ENCODE data around the gene SVEP1.

SVEP1 gene

DNA sequence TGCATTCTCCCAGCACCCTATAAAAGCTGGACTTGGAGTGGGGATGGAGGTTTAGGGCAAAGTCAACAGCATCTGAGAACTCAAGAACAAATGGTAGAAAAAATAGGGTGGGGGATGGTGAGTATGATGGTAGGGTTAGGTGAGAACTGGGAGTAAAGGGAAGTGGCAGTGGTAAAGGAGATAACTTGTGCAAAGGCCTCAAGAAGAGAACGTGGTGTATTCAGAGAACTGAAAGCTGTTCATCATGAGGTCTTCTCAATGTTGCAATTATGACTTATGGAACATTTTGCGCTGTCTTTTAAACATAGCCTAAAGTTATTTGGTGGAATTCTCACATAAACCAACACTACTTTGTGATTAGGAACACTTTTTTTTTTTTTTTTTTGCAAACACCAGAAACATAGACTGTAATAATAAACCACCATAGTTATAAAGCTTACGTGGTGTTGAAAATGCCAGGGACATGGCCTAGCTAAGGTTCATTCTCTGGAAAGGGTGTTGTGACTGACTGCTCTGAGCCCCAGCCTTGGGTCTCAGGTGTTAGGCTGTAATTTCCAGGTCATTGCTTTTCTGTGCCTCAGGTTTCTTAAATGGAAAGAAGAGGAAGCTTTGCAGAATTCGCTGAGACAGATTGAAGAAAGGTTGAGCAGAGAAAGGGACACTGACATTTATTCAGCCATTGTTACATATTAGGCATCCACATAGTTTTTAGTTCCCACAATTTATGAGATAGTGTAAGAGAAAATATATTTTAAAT lies 222.7 kb downstream of the SVEP1 start:
- TF ChIP-seq, protein P1, sequence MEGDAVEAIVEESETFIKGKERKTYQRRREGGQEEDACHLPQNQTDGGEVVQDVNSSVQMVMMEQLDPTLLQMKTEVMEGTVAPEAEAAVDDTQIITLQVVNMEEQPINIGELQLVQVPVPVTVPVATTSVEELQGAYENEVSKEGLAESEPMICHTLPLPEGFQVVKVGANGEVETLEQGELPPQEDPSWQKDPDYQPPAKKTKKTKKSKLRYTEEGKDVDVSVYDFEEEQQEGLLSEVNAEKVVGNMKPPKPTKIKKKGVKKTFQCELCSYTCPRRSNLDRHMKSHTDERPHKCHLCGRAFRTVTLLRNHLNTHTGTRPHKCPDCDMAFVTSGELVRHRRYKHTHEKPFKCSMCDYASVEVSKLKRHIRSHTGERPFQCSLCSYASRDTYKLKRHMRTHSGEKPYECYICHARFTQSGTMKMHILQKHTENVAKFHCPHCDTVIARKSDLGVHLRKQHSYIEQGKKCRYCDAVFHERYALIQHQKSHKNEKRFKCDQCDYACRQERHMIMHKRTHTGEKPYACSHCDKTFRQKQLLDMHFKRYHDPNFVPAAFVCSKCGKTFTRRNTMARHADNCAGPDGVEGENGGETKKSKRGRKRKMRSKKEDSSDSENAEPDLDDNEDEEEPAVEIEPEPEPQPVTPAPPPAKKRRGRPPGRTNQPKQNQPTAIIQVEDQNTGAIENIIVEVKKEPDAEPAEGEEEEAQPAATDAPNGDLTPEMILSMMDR (IDR thresholded peaks at IDR 0.05) = no peak

DNA sequence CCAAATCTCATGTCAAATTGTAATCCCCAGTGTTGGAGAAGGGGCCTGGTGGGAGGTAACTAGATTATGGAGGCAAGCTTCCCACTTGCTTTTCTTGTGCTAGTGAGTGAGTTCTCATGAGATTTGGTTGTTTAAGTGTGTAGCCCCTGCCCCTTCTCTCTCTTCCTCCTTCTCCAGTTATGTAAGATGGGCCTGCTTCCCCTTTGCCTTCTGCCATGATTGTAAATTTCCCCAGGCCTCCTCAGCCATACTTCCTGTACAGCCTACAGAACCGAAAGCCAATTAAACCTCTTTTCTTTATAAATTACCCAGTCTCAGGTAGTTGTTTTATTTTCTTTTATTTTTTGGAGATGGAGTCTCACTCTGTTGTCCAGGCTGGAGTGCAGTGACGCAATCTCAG lies 223.6 kb downstream of the SVEP1 start:
- TF ChIP-seq, protein P1 (IDR thresholded peaks at IDR 0.05) = no peak

DNA sequence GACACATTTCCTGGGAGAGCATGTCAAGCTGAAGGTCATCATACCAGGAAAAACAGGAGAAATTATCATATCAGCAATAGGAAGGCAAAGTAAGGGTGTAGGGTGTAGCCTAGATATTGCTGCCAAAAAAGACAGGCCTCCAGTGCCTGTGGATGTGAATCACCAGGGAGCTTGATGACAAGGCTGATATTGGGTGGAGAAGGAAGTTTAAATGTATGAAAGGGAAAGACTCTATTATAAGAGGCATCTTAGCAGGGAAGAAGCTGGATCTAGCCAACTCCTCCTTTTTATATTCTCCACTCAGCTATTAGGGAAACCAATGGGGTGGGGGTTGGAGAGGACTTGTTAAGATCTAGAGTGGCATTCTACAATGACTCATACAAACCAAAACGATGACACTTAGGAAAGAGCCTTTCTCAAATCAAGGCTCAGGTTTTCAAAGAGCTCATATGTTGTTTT lies 228.5 kb downstream of the SVEP1 start:
- TF ChIP-seq, protein P1 (IDR thresholded peaks at IDR 0.05) = no peak

DNA sequence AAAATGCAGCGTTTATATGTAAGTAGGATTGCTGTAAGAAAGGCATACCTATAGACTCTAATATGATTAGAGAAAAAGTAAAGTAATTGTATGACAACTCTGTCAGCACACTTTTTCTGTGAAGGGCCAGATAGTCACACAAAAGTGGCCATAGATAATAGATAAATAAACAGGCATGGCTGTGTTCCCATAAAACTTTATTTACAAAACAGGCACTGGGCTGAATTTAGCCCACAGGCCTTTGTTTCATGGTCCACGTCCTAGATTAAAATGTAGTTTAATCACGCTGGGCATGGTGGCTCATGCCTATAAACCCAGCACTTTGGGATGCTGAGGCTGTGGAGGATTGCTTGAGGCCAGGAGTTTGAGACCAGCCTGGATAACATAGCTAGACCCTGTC lies 233.2 kb downstream of the SVEP1 start:
- TF ChIP-seq, protein P1 (IDR thresholded peaks at IDR 0.05) = no peak

DNA sequence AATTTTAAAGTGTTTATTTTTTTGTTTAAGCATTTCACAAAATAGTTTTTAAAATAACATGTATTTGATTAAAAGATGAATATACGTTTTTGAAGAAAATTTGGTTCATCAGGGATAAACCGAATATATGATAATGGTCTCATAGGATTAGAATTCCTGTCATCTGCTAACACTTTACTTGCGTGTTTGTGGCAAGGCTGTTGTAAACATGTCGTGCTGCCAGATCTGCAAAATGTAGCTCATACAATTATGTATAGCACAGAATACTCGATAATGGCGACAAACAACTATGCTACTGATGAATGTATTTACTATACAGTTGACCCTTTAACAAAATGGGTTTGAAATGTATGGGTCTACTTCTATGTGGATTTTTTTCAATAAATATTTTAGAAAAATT lies 234.7 kb downstream of the SVEP1 start:
- TF ChIP-seq, protein P1 (IDR thresholded peaks at IDR 0.05) = no peak

DNA sequence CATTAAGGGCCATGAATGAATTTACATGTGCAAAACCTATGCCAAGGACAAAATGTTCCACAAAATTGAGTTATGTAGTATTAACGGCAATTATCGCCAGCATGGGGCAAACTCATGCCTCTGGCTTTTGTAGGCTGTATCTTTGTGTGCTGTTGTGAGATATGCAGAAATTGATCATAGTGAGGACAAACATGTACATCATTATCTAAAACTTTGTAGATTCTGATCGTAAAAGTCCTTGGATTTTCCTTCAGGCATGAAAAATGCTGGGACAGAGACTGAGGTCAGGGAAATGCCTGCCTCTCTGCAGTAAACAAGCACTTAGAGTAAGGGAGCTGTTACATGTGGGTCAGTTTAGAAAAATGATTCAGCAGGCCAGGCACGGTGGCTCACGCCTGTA lies 236.0 kb downstream of the SVEP1 start:
- TF ChIP-seq, protein P1 (IDR thresholded peaks at IDR 0.05) = no peak

DNA sequence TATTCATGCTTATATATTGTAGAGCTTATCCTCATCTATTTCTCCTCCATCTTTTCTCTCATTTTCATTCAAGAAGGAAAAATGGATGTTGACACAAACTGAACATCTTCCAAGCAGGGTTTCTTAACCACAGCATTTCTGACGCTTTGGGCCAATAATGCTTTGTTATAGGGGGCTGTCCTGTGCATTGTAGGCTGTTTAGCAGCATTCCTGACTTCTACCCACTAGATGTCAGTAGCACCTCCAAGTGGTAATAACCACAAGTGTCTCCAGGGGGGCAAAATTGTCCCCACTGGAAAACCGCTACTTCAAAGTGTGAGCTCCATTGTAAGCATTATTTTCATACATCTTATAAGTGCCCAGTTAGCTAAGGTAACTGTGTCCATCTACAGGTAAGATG lies 239.2 kb downstream of the SVEP1 start:
- TF ChIP-seq, protein P1 (IDR thresholded peaks at IDR 0.05) = no peak
